UCSD-AML1 (cell line): ENCODE results near the gene XRCC4.
"Not testable (repeated sequence)": the region's sequence is repeated elsewhere in the genome, so short reads cannot be mapped to it uniquely, and the experiment has no call there.

ENCODE experiments used
- DNase-seq: peaks from one replicate; lab custom pipeline; 2025; ENCODE audit not compliant: unreplicated experiment; lab: John Stamatoyannopoulos, UW

The XRCC4 gene

DNA sequence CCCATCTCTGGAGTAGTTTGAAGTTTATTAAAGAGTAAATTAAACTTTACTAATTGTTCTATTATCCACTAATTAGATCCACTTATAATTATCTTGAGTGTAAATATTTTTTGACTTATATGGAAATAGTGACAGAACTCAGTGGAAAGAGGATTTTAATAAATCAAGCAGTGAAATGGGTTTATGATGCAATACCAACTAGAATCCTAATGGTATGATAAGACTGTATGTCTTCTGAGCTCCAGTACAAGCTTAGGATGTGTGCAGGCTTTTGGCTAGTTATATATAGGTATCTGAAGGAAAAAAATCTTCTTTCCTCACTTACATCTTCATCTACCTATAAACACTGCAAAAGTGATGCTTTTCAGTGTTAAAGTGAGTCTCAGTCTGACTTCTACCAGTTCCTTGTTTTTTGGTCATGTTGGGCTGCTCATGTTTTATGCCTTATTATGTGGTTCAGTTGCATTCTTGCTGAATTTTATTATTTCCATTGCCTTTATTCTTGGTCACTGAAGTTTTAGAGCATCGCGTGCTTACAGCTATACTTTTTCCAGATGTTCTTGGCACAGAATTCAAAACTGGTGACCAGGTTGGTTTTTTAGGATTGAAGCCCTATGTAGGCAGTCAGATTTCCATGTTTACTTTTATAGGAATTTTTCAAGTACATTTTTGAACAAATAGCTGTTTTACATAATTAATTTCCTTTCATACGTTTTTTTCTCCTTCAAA, 30.5 kb downstream of the XRCC4 start:
- DNase-seq, result no peak

- no peak for DNase-seq
Measured at GRCh38 chr5:83109380-83109779, 32.0 kb downstream of the XRCC4 start.

DNA sequence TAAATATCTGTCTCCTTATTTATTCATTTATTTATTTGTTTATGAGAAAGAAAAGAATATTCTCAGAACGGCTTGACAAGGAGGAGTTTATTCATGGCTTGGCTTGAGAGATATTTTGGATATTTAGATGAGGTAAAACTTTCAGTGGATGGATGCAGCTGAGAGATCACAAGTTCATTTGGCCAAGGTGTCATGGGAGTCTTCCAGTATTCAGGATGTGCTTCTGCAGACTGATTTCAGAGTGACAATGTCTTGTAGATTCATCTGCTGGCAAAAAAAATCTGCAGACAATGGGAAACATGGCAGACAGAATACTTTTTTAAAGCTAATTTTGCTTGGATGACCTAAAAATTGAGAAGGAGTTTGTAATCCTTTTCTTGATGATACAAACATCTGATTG, 38.5 kb downstream of the XRCC4 start:
- no peak for DNase-seq

GRCh38 chr5:83118471-83118870, 41.1 kb downstream of the XRCC4 start:
- no peak for DNase-seq

DNA sequence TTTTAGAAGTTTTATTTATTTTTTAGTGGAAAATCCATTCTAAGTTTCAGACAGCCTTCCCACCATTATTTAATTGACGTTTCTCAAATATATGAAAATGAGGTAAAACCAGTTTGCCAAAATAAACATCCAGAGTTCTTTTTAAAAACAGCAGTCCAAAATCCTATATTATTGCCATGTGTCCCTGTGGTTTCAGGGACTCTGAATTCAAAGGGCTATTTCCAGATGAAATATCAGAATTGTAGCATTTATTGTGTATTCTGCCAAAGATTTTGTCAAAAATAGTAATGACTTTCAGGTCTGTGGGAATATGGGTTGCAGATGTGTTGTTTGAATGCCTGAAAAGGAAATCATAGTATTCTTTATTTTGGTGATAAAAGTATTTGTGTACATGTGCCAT, 41.6 kb downstream of the XRCC4 start:
- no peak for DNase-seq

- DNase-seq, result no peak
Measured at GRCh38 chr5:83124593-83124992, 47.2 kb downstream of the XRCC4 start.

DNA sequence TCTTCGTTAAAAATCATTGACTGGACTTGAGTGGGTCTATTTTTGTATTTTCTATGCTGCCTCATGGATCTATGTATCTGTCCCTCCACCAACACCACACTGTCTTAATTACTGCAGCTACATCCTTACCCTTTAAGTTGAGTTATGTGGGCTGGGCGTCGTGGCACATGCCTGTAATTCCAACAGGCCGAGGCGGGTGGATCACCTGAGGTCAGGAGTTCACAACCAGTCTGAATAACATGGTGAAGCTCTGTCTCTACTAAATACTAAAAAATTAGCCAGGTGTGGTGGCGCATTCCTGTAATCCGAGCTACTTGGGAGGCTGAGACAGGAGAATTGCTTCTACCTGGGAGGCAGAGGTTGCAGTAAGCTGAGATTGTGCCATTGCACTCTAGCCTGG, 48.2 kb downstream of the XRCC4 start:
- DNase-seq, result no peak

GRCh38 chr5:83126501-83126900, 49.2 kb downstream of the XRCC4 start:
- no peak for DNase-seq

GRCh38 chr5:83133797-83134196, 56.5 kb downstream of the XRCC4 start:
- DNase-seq, result no peak

DNA sequence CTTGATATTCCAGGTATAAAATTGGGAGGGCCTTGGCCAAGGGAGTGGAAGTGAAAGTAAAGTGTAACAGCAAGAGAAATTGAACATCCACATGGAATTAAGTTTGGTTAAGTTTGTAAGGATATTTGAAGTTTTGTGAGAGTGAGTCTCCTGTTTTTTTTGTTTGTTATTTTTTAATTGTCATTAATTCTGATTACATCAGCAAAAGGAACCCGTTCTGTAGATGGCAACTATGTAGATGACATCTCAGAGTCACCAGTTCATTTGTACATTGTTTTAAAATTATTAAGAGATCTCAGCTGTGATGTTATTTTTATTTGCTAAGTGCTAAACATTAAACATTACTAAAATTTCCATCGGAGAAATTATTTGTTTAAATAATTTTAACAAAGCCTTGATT, 65.2 kb downstream of the XRCC4 start:
- no peak for DNase-seq

- no peak for DNase-seq
Measured at GRCh38 chr5:83145241-83145640, 67.9 kb downstream of the XRCC4 start.

DNA sequence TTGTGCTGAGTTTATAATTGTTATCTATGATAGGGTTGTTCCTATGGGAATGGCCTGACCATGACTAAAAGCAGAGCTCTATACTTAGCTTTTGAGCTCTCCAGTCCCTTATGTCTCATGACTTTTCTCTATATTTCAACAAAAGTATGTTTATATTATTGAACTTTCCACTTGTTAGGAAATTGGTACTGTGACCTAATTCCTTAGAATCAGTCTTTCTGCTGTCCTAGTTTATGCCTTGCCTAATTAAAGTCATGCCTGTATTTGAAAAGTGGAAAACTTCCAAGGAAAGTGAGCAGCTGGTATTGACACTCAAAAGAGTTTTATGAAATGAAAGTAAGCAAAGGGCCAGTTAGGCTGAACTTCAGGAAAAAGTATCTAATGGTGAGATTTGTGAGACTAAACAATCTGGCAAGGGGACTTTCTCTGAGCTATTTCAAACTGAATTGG, 68.6 kb downstream of the XRCC4 start:
- no peak for DNase-seq

DNA sequence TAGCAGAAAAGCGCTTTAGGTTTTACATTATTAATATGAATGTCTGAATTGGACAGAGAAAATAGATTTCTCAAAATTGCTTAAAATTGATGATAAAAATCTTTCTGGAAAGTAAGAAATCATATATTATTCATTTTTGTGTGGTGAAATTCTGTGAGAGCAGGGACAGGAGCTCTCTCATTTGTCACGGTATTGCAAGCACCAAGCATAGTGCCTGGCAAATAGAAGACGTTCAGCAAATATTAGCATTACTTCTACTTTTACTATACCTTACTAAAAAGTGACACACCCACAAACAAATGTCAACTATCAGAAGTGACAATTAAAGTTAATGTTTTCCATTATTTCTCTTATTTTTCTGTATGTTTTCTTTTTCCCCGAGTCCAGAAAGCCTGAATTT, 69.1 kb downstream of the XRCC4 start:
- DNase-seq, result no peak

DNA sequence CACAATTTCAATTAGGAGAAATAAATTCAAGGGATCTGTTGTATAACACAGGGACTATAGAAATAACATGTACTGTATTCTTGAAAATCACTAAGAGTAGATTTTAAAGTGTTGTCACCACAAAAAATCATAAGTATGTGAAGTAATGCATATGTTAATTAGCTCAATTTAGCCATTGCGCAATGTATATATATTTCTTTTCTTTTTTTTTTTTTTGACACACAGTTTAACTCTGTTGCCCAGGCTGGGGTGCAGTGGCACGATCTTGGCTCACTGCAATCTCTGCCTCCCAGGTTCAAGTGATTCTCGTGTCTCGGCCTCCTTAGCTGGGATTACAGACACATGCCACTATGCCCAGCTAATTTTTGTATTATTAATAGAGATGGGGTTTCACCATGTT, 70.2 kb downstream of the XRCC4 start:
- no peak for DNase-seq

GRCh38 chr5:83148370-83148769, 71.0 kb downstream of the XRCC4 start:
- no peak for DNase-seq

DNA sequence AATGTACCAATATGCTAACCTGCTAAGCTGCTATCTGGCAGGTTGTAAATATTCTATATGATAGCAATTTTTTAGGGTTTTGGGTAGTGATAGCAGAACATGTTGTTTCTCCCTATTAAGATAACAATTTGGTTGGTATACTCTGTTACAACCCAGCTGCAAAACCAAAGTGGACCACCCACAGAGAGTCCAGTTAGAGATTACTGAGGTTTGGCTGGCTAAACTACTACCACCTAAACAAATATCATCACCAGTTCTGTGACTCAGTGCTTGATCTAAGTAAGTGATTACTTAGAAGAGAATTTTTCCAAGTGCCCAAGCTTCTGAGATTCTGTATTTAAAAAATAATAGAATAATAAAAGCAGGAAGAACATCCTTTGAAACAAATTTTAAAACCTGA, 72.3 kb downstream of the XRCC4 start:
- DNase-seq, result no peak

DNA sequence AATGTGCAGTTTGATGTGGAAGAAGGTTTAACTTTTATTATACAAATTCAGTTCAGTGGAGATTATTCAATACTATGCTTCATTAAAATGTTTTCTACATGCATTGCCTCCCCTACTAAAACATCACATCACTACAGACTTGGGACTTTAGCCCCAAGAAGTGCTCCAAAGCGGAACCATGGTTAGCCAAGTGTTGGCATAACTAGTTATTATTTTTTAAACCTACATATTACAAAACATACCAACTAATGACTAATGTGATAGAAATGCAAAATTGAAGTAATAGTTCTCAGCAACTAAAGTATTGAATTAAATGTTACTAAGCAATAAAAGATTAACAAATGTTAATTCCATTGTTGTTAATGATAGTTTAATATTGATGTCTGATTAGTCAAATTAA, 74.5 kb downstream of the XRCC4 start:
- no peak for DNase-seq

GRCh38 chr5:83152996-83153395, 75.6 kb downstream of the XRCC4 start:
- DNase-seq, result not testable (repeated sequence)

- no peak for DNase-seq
Measured at GRCh38 chr5:83156001-83156400, 78.7 kb downstream of the XRCC4 start.

- DNase-seq, result no peak
Measured at GRCh38 chr5:83157163-83157562, 79.8 kb downstream of the XRCC4 start.

- DNase-seq, result no peak
Measured at GRCh38 chr5:83162601-83163000, 85.3 kb downstream of the XRCC4 start.

- no peak for DNase-seq
Measured at GRCh38 chr5:83167538-83167937, 90.2 kb downstream of the XRCC4 start.

GRCh38 chr5:83169571-83170337, 92.4 kb downstream of the XRCC4 start:
- no peak for DNase-seq
